ENCODE data around the gene RBM18.

Gene RBM18

DNA sequence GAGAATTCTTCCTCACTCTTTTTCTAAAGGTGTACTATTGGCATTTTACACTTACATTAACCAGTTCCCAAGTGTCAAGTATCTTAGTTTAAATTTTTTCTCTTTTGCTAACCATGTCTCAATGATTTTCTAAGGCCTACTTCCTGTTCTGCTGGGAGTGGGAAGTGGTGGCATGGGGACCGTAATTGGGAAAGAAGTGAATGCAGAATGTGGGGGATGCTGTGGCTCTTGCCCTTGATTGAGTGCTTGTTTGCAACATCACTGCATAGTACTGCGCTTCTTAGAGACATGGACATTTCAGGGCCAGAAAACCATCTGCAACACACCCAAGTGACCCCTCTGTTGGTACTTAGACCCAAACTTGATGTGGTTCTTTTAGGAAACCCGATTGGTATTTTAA lies 32.9 kb upstream of the RBM18 start:
- Histone ChIP-seq H3K36me3 (ENCODE audit: low read length) (peaks cover 16% of the 10 kb centered on the region), H3K27ac (ENCODE audit: low read depth, low read length) (no peak overlapping the region), H3K9me3 (ENCODE audit: insufficient read depth, low read length) (no peaks in the 10 kb centered on the region), H3K27me3 (ENCODE audit: low read length) (no peaks in the 10 kb centered on the region), H3K9ac (ENCODE audit: low read length) (no peak overlapping the region), H3F3A (ENCODE audit: insufficient read depth) (no peaks in the 10 kb centered on the region), H4K20me1 (ENCODE audit: low read depth, low read length) (no peaks in the 10 kb centered on the region), H3K4me3 (ENCODE audit: insufficient read depth, low read length, poor library complexity, severe bottlenecking) (no peak overlapping the region), H2AFZ (ENCODE audit: low read depth, low read length, severe bottlenecking) (no peak overlapping the region), H3K9me2 (replicated peaks; ENCODE audit: insufficient read depth, low read length) (no peaks in the 10 kb centered on the region), H3K79me2 (ENCODE audit: insufficient read depth, low read length) (no peaks in the 10 kb centered on the region; the same call in 1 of the 2 replicates), H3K4me2 (ENCODE audit: low read depth, low read length, poor library complexity, severe bottlenecking) (no peak overlapping the region)
- no peak for TF ChIP-seq EZH2phosphoT487 (conservative IDR thresholded peaks at IDR 0.05; ENCODE audit: low read length)
- TF ChIP-seq, protein P1, sequence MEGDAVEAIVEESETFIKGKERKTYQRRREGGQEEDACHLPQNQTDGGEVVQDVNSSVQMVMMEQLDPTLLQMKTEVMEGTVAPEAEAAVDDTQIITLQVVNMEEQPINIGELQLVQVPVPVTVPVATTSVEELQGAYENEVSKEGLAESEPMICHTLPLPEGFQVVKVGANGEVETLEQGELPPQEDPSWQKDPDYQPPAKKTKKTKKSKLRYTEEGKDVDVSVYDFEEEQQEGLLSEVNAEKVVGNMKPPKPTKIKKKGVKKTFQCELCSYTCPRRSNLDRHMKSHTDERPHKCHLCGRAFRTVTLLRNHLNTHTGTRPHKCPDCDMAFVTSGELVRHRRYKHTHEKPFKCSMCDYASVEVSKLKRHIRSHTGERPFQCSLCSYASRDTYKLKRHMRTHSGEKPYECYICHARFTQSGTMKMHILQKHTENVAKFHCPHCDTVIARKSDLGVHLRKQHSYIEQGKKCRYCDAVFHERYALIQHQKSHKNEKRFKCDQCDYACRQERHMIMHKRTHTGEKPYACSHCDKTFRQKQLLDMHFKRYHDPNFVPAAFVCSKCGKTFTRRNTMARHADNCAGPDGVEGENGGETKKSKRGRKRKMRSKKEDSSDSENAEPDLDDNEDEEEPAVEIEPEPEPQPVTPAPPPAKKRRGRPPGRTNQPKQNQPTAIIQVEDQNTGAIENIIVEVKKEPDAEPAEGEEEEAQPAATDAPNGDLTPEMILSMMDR (IDR thresholded peaks at IDR 0.05; ENCODE audit: insufficient read depth, low read length, poor library complexity, severe bottlenecking), result no peak

DNA sequence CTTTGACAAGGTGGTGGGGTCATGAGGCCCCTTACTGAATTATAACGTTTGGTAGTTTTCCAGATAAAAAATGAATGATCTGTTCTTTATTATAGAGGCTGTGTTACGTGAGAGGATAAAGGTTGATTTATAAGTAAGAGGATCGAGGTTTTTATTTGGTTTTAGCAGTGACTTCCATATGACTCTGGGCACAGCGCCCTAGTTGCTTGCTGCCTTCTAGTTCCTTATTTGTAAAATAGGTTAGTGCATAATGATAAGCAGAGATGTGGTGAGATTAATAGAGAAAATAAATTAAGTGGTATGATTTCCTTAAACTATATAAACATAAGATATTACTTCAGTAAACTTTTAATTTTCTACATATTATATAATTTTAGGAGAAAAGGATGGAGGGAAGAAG lies 29.9 kb upstream of the RBM18 start:
- no peak overlapping the region for H2AFZ ChIP-seq (ENCODE audit: low read depth, low read length, severe bottlenecking)
- H3K27ac ChIP-seq (ENCODE audit: low read depth, low read length), result no peak overlapping the region
- H3K79me2 ChIP-seq (ENCODE audit: insufficient read depth, low read length), result no peaks in the 10 kb centered on the region
- TF ChIP-seq, protein P1 (IDR thresholded peaks at IDR 0.05; ENCODE audit: insufficient read depth, low read length, poor library complexity, severe bottlenecking), result no peak
- no peak for TF ChIP-seq EZH2phosphoT487 (conservative IDR thresholded peaks at IDR 0.05; ENCODE audit: low read length)
- H3K9ac ChIP-seq (ENCODE audit: low read length), result no peak overlapping the region
- no peaks in the 10 kb centered on the region for H3K9me3 ChIP-seq (ENCODE audit: insufficient read depth, low read length)
- no peaks in the 10 kb centered on the region for H3K27me3 ChIP-seq (ENCODE audit: low read length)
- peaks cover 19% of the 10 kb centered on the region for H3K36me3 ChIP-seq (ENCODE audit: low read length)
- no peaks in the 10 kb centered on the region for H3K9me2 ChIP-seq (replicated peaks; ENCODE audit: insufficient read depth, low read length)
- no peaks in the 10 kb centered on the region for H4K20me1 ChIP-seq (ENCODE audit: low read depth, low read length)
- no peak overlapping the region for H3K4me3 ChIP-seq (ENCODE audit: insufficient read depth, low read length, poor library complexity, severe bottlenecking)
- no peaks in the 10 kb centered on the region for H3F3A ChIP-seq (ENCODE audit: insufficient read depth)
- no peak overlapping the region for H3K4me2 ChIP-seq (ENCODE audit: low read depth, low read length, poor library complexity, severe bottlenecking)

DNA sequence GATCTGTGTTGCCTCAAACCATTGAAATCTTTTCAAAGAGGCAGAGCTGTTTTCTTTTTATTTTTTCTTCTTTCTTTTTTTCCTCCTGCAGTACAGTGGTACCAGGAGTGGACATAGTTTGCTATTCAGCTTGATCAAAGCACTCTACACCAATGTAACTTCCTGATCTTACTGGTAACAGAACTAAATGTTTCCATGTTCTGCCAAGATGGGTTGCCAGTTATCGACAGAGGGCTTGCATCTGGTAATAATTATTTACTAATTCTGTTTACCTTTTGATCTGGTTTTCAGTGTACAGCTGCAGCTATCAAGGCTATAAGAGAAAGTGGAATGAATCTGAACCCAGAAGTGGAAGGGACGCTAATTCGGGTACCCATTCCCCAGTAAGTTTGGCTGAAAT lies 26.8 kb upstream of the RBM18 start:
- Histone ChIP-seq H3K9me2 (replicated peaks; ENCODE audit: insufficient read depth, low read length) (no peaks in the 10 kb centered on the region), H4K20me1 (ENCODE audit: low read depth, low read length) (no peaks in the 10 kb centered on the region), H3K4me2 (ENCODE audit: low read depth, low read length, poor library complexity, severe bottlenecking) (no peak overlapping the region), H3K79me2 (ENCODE audit: insufficient read depth, low read length) (no peaks in the 10 kb centered on the region), H3K27ac (ENCODE audit: low read depth, low read length) (no peak overlapping the region), H3K9me3 (ENCODE audit: insufficient read depth, low read length) (no peaks in the 10 kb centered on the region), H3F3A (ENCODE audit: insufficient read depth) (no peaks in the 10 kb centered on the region; the same call in 1 of the 2 replicates), H3K27me3 (ENCODE audit: low read length) (no peaks in the 10 kb centered on the region), H3K36me3 (ENCODE audit: low read length) (peaks cover 32% of the 10 kb centered on the region), H2AFZ (ENCODE audit: low read depth, low read length, severe bottlenecking) (no peak overlapping the region), H3K4me3 (ENCODE audit: insufficient read depth, low read length, poor library complexity, severe bottlenecking) (no peak overlapping the region), H3K9ac (ENCODE audit: low read length) (no peak overlapping the region)
- TF ChIP-seq, protein P1 (IDR thresholded peaks at IDR 0.05; ENCODE audit: insufficient read depth, low read length, poor library complexity, severe bottlenecking), result no peak
- TF ChIP-seq EZH2phosphoT487 (conservative IDR thresholded peaks at IDR 0.05; ENCODE audit: low read length), result no peak

All from SU-DHL-6 (cell line).